Caki2 (cell line): ENCODE data around the gene SCARB2. TPM values are rescaled to one million over a fixed set of nuclear protein-coding genes. Genes with fewer than 3 reads are reported as not detected.
A peak's percentile ranks its signal among the peaks of the same experiment; 100 is the strongest.
"Not testable (repeated sequence)": the region's sequence is repeated elsewhere in the genome, so short reads cannot be mapped to it uniquely, and the experiment has no call there.

Experiments
- DNase-seq: peaks from one replicate; pipeline ENCODE4 v3.0.0-alpha.2; 2015; ENCODE audit warnings: low read depth
- in situ Hi-C: cut with HindIII; loops from 2 replicates; pipeline ENCODE4 v1.10.0; 2016; ENCODE audit warnings: low sequenced_read_pairs, low pct_unique_long_range_greater_than_20kb, mixed read lengths
- total RNA-seq: library from RNA; depleted of rRNA; stranded (reverse); fragments of >200 nt; shearing (Covaris generic); gene quantifications from 2 replicates; pipeline ENCODE4 v1.2.3, GENCODE V29; 2014; ENCODE audit warnings: low replicate concordance; rRNA removed

SCARB2 gene, protein sequence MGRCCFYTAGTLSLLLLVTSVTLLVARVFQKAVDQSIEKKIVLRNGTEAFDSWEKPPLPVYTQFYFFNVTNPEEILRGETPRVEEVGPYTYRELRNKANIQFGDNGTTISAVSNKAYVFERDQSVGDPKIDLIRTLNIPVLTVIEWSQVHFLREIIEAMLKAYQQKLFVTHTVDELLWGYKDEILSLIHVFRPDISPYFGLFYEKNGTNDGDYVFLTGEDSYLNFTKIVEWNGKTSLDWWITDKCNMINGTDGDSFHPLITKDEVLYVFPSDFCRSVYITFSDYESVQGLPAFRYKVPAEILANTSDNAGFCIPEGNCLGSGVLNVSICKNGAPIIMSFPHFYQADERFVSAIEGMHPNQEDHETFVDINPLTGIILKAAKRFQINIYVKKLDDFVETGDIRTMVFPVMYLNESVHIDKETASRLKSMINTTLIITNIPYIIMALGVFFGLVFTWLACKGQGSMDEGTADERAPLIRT
- total RNA-seq = 89.9 and 94.3 TPM in 2 replicates

DNA sequence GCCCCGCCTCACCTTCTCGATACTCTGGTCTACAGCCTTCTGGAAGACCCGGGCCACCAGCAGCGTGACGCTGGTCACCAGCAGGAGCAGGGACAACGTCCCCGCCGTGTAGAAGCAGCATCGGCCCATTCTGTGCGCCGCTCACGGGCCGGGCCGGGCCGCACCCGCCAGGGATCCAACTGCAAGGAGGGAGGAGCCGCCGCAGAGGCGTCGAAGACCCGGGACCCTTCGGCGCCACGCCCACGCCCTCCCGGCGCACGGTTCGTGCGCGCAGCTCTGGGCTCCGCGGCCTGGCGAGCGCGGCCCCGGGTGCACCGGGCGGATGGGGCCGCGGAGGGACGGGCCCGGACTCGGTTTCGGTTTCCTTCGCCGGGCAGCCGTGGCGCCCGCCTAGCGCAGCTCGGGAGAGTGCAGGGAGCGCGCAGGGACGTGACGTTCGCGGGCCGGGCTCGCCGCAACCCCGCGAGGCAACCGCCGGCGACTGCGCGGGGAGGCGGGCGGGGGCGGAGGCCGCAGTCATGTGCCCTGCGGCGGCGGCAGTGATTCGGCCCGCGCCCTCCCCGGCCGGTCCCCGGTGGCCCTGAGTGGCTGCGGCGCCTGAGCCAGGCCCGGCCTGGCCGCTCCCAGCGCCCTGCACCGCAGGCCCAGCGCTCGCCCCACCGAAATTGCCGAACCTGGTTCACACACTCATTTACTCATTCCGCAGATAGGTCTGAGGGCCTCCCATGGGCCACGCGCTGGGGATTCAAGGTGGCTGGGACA, at the start of gene SCARB2:
SCARB2 (minus strand) TSS at position 410 of the 762 bp plus-strand sequence; CDS start at position 129, 281 bp downstream.
- in situ Hi-C loops = no loop called here
- DNase-seq = peak; percentile 86

DNA sequence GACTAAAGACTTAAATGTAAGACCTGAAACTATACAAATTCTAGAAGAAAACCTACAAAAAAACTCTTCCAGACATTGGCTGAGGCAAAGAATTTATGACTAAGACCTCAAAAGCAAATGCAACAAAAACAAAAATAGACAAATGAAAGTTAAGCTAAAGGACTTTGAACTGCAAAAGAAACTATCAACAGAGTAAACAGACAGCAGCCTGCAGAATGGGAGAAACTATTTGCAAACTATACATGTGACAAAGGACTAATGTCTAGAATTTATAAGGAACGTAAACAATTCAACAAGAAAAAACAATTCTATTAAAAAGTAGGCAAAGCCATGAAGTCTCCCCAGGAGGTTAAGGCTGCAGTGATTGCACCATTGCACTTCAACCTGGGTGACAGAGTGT, 46.9 kb upstream of the SCARB2 start:
- DNase-seq = no peak
- in situ Hi-C loops = no loop called here

DNA sequence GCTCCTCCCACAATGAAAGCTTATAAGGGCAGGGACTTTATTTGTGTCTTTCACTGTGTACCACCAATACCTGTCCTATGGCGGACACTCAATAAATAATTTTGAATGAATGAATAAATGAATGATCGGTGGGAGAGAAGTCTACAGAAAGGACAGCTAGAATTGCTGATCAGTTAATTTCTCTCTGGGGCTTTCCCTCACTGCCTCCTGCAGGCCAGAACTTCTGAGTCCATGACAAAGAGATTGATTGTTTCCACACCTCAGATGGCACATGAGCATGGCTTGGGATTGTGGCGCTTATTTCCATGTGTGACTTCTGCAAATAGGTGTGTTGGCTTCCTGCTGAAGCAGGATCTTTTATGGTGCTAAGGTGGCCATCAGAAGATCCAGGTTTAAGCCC, 44.2 kb upstream of the SCARB2 start:
- in situ Hi-C loops = no loop called here
- no peak for DNase-seq

DNA sequence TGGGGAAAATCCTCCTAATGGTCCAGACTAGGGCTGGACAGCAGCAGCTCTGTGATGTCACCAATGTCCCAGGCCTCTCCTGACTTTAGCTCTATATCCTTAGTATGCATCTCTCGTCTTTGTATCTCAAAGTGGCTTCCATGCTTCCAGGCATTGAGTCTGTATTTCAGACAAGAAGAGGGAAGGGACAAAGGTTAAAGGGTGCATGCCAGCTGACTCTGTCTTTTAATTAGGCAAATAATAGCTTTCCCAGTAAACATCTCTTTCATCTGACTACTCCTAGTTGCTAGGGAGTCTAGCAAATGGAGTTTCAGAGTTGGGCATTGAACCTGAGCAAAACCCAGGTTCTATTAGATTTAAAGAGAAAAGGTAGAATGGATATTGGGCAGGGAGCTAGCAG, 43.3 kb upstream of the SCARB2 start:
- DNase-seq = no peak
- in situ Hi-C loops = no loop called here

DNA sequence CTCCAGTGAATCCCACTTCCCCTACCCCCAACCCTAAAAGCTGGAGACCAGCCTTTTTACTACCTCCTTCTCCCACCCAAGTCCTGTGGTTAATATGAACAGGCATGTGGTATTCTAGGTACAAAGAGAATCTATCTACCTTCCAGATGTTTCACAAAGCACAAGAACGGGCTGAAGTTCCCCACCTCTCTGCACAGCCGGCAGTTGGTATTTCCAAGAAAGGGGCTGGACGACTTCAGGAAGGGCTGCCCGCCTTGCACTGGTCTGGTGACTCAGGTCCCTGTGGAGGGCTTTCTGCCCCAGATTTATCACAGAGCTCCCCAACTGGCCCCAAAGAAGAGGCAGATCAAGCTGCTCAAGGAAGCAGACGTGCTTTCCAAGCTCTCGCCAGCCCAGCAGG, 42.4 kb upstream of the SCARB2 start:
- no peak for DNase-seq
- in situ Hi-C loops = no loop called here

DNA sequence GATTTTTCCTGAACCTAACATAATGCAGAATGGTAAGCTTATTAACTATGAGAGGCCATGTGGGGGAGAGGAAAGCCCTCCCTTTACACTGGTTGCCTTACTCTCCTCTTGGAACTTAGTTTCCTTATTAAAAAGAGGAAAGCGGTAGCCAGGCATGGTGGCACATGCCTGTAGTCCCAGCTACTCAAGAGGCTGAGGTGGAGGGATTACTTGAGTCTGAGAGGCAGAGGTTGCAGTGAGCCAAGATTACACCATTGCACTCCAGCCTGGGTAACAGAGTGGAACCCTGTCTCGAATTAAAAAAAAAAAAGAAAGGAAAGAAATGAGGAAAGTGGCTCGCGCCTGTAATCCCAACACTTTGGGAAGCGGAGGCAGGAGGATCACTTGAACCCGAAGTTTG, 39.9 kb upstream of the SCARB2 start:
- DNase-seq = no peak
- in situ Hi-C loops = no loop called here

DNA sequence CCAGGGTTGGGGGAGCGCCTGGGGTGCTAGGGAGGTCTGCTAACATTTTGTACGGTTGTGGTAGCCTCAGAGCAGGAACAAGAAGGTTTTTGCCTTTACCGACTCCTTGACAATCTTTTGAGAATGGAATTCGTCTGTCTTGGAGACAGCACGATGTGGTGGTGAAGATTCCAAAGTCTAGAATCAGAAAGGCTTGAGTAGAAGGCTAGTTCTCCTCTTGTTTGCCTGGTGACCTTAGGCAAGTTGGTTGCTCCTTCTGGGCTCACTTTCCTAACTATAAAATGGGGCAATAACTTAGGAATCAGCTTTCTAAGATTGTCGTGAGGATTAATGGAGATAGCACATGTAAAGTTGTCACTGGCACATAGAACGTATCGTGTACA, 38.6 kb upstream of the SCARB2 start:
- in situ Hi-C loops = no loop called here
- DNase-seq = no peak

DNA sequence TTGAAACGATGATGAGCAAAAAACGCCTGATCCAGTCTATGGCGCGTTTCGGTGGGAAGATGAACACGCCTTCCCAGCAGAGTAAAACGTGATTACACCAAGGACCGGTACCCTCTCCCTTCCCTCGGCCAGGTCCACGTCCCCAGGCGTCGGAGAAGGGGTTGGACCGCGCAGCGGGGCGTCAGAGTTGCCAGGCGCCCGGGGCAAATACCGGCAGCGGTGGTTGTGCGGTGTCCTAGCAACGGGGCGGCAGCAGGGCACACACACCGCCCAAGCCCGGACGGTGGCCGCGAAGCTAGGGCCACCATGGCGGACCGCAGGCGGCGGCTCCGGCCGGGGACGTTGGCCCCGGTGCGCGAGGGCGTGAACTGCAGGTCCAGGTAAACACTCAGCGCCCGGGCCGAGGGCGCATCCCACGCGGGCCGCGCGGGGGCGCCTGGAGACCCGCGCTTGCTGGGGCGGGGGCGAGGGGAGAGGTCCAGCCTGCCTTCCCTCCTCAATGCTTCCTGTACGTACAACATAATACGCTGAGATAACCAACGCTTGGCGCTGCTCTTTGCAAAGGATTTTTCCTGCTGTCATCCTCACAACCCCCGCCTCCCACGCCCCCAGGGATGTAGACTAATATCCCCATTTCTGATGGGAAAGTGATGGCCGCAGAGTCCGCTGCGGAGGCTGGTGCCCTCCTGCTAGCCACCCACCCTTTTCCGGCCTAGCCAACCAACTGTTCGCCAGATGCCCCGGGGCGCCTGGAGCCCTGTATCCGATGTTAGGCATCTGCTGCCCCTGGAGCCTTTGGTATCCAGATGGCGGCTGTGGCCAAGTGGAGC, 38.0 kb upstream of the SCARB2 start, which contains the start of gene FAM47E:
FAM47E (plus strand) TSS at position 281 of the 830 bp plus-strand sequence; CDS start at position 307, 26 bp downstream.
- DNase-seq = peak; percentile 82
- in situ Hi-C loops = no loop called here

DNA sequence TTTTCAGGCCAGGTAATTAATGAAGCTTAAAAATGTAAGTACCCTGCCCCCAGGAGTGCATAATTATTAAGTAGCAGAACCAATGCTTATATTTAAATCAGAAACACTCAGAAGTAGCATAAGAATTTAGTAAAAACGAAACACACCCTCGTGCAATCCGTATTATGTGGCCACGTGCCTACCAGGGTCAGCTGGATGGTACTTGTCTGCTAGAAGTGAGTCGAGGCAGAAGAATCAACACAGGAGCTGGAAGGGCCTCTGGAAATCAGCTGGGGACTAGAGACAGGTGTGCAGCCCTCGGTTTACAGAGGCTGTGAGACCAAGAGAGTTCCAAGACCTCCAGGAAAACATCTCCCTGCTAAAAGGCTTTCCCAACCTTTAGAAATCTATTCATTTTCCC, 37.3 kb upstream of the SCARB2 start:
- no peak for DNase-seq
- in situ Hi-C loops = no loop called here

DNA sequence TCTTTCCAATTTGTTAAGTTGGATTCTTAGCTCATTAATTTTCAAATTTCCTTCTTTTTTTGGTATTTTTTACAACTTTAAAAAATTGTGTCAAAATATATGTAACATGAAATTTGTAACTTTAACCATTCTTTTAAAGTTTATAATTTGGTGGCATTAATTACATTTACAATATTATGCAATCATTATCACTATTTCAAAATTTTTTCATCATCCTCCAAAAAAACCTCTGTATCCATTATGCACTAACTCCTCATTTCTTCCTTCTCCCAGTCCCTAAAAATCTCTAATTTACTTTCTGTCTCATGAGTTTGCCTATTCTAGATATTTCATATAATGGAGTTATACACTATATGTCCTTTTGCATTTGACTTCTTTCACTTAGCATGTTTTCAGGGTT, 33.2 kb upstream of the SCARB2 start:
- DNase-seq = no peak
- in situ Hi-C loops = no loop called here

DNA sequence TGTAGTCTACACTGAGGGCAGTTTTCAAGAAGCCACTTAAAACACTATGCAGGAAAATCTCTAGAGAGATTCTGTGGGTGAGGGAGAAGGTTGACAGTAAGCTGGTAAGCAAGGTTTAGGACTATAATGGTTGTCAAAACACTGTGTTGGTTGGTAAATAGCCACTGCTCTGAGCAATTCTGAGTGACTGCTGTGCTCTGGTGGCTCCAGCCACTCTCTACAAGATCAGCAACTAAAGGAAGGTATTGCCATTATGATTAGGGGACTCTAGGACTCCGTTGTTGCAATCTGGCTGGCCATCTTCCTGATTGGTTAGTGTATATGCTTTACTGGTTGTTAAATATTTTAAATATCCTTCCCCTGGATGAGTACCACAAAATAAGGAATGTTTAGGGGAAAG, 32.4 kb upstream of the SCARB2 start:
- in situ Hi-C loops = no loop called here
- no peak for DNase-seq

DNA sequence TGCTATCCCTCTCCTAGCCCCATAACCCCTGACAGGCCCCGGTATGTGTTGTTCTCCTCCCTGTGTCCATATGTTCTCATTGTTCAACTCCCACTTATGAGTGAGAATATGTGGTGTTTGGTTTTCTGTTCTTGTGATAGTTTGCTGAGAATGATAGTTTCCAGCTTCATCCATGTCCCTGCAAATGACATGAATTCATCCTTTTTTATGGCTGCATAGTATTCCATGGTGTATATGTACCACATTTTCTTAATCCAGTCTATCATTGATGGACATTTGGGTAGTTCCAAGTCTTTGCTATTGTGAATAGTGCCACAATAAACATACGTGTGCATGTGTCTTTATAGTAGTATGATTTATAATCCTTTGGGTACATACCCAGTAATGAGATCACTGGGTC, 30.3 kb upstream of the SCARB2 start:
- in situ Hi-C loops, DNase-seq: not testable (repeated sequence)

DNA sequence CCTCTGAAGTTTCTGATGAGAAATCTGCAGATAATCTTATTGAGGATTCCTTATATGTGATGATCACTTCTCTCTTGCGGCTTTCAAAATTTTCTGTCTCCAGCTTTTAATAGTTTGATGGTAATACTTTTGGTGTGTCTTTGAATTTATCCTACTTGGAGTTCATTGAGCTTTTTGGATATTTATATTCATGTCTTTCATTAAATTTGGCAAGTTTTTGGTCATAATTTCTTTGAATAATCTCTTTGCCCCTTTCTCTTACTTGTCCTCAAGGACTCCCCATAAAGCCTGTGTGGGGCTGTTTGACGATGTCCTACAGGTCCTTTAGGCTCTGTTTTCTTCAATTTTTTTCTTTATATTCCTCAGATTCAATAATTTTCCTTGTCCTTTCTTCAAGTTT, 26.6 kb upstream of the SCARB2 start:
- DNase-seq = no peak
- in situ Hi-C loops = no loop called here

DNA sequence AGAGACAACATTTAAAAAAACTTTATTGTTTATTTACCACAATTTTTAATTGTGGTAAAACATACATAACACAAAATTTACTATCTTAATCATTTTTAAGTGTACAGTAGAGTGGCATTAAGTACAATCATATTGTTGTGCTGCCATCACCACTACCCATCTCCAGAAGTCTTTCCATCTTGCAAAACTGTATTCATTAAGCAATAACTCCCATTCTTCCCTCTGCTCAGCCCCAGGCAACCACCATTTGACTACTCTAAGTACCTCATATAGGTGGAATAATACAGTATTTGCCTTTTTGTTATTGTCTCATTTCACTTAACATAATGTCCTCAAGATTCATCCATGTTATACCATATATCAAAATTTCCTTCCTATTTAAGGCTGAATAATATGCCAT, 25.1 kb upstream of the SCARB2 start:
- in situ Hi-C loops = no loop called here

DNA sequence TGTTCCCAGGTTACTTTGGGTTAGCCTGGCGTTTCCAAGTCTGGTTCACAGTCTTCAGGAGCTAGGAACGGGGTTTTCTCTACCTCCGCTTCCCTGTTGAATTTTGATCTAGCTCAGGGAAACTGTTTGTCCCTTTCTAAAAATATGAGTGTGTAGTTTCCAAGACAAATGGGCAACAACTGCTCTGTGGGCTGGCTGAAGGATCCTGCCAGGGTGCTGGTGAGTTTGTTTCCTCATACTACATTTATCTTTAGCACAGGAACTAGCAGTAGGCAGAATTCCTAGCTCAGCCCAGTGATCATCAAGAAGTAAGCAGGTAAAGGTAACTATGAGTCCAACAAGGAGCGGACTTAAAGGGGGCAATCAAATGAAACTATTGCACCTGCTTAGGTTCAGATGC, 24.6 kb upstream of the SCARB2 start:
- in situ Hi-C loops = no loop called here

More for the DNA sequence above, 25.1 kb upstream of the SCARB2 start:
- no peak for DNase-seq

DNA sequence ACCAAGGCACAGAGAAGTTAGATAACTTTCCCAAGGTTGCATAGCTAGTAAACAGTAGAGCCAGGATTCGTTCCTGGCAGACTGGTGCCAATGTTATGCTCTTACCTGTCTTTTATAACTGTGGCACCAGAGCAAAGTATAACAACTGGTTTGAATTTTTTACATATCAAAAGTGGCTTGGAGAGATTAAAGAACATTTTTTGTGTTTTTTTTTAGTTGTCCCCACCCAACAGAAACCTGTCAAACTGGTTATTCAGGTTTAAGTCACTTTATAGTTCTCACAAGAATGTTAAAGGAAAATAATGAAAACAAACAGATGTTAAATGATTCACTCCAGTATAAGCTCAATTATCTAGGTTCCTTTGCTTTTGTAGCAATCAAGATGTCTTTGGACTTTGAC, 22.3 kb upstream of the SCARB2 start:
- no peak for DNase-seq
- in situ Hi-C loops = no loop called here

More for the DNA sequence above, 24.6 kb upstream of the SCARB2 start:
- no peak for DNase-seq

DNA sequence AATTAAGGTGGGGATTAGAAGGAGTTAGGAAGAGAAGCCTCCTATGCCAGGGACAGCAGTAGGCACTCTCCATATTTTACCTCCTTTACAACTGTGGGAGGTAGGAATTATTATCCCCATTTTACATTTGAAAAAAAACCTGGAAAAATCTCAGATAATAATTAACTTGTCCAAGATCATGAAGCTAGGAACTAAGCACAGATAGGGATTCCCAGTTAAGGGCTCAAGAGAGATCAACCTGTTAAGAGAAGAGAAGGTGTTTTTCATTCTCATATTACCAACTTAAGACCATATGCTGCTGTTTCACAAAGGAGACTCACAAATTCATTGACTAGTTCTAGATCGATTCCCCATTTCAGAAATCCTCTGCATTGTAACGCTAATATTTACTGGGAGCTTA, 21.8 kb upstream of the SCARB2 start:
- DNase-seq = no peak
- in situ Hi-C loops = no loop called here

DNA sequence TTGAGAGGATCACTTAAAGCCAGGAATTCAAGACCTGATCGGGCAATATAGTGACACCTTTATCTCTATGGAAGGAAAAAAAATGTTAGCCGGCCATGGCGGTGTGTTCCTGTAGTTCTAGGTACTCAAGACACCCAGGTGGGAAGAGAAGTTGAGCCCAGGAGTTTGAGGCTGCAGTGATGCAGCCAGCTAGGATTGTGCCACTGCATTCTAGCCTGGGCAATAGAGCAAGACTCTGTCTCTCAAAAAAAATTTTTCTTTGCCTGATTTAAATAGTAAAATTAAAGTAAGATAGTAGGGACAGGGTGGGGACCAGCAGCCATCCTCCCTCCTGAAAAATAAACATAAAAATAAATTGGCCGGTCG, 21.0 kb upstream of the SCARB2 start:
- no peak for DNase-seq
- in situ Hi-C loops = no loop called here
